DND-41 (cell line): ENCODE data around the gene COL4A1.

Experiments used
- CTCF ChIP-seq: IDR thresholded peaks from 2 replicates; pipeline ENCODE4 v1.5.1; 2012; ENCODE audit warnings: borderline replicate concordance, low read length, moderate library complexity, mild to moderate bottlenecking; ENCODE audit not compliant: poor library complexity, severe bottlenecking; ENCODE audit errors: extremely low read depth
- EZH2 ChIP-seq: IDR thresholded peaks from 3 replicates; pipeline ENCODE4 v1.6.1; 2012; ENCODE audit warnings: borderline replicate concordance, low read depth, mild to moderate bottlenecking, moderate library complexity, low read length, inconsistent platforms; ENCODE audit not compliant: severe bottlenecking

- TF ChIP-seq EZH2, result no peak
- TF ChIP-seq CTCF, result no peak
Measured at GRCh38 chr13:110327051-110327721, 20.2 kb upstream of the COL4A1 start.
